ENCODE measurements around the gene RGS16.

- TF ChIP-seq CTCF (IDR thresholded peaks at IDR 0.05 in 4 of 5, conservative IDR thresholded peaks at IDR 0.05 in 1 of 5) (no peak), POLR2A (IDR thresholded peaks at IDR 0.05) (no peak)
Observed at GRCh38 chr1:182564406-182565004, 39.7 kb downstream of the RGS16 start.

Measured in gastrocnemius medialis (tissue), 4 donors.